ENCODE data around the gene FURIN. TPM values are rescaled to one million over a fixed set of nuclear protein-coding genes. Genes with fewer than 3 reads are reported as not detected.

The FURIN gene
- total RNA-seq, 4 donors from 2014 or later = 34.4 to 72.5 (median 49.8) TPM

GRCh38 chr15:90893175-90894090 lies 25.0 kb downstream of the FURIN start:
- no peak for TF ChIP-seq CTCF (IDR thresholded peaks at IDR 0.05; ENCODE audit: low read depth)

GRCh38 chr15:90895571-90896117 lies 27.3 kb downstream of the FURIN start:
- no peak for TF ChIP-seq CTCF (IDR thresholded peaks at IDR 0.05; ENCODE audit: low read depth)

DNA sequence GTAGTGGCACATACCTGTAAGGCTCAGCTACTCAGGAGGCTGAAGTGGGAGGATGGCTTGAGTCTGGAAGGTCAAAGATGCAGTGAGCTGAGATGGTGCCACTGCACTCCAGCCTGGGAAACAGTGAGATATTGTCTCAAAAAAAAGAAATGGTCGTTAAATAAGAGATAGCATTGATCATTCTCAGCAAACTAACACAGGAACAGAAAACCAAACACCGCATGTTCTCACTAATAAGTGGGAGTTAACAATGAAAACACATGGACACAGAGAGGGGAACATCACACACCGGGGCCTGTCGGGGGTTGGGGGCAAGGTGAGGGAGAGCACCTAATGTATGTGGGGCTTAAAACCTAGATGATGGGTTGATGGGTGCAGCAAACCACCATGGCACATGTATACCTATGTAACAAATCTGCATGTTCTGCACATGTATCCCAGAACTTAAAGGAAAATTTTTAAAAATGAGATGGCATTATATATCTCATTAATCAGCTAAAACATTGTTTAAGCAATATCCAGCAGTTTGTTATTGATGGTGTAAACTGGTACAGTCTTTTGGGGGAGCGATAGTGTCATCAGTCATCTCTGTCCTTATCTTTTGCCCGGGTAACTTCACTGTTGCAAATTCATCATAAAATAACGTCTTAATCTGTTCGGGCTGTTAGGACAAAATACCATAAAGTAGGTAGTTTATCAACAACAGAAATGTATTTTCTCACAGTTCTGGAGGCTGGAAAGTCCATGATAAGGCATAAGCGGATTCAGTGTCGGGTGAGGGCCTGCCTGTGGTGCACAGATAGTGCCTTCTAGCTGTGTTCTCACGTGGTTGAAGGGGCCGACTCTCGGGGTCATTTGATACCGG lies 33.0 kb downstream of the FURIN start:
- no peak for TF ChIP-seq CTCF (IDR thresholded peaks at IDR 0.05; ENCODE audit: low read depth)

- TF ChIP-seq CTCF (IDR thresholded peaks at IDR 0.05; ENCODE audit: low read depth) = no peak
These were observed 33.9 kb downstream of the FURIN start for GRCh38 chr15:90902040-90902839.

DNA sequence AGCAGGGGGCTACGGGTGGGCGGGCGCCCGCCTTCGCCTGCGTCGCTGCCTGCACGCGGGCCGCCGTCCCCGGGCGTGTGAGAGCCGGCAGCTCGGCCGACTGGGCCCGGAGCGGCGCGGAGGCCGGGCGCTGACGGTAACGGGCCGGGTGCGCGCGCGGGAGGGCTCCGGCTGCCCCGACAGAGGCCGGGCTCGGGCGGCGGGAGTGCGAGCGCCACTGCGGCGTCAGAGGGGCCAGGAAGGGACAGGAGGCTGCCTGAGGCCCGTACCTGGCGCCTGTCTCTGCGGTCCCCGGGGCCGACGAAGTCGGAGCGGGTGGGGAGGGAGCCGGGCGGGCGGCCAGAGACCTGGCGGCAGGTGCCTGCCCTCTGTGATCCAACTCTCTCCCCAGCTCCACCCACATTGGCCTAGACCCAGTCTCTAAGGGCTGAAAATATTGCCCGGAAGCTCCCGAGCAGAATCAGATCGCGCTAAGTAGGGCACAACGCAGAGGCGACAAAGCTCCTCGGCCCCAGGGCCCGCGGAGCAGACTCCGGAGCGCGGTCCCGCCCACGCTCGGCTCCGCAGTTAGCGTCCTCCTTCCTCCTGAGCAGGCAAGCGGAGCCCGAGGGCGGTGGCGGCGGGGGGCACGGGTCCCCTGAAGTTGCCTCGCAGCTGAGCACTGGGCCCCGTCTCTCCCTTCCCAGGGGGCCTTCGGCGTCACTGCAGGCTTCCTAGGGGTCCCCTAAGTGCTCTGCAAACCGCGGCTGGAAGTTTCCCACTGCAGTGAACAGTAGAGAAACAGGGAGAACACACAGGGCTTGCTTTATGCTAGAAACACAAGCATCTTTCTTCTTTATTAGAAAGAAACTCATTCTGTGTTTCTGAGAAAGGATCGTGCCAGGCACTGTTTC lies 34.7 kb downstream of the FURIN start, which contains the start of gene MAN2A2:
Gene MAN2A2, plus strand, starts transcription at position 463 of the 893 bp plus-strand sequence. CDS start 906 bp downstream, outside the sequence.
- no peak for TF ChIP-seq CTCF (IDR thresholded peaks at IDR 0.05; ENCODE audit: low read depth)
